Measurements from ENCODE around the gene FNDC4. TPM values are rescaled to one million over a fixed set of nuclear protein-coding genes. Genes with fewer than 3 reads are reported as not detected.

Gene FNDC4, protein sequence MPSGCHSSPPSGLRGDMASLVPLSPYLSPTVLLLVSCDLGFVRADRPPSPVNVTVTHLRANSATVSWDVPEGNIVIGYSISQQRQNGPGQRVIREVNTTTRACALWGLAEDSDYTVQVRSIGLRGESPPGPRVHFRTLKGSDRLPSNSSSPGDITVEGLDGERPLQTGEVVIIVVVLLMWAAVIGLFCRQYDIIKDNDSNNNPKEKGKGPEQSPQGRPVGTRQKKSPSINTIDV
- total RNA-seq, result 21.7 and 24.5 TPM in 2 replicates

GRCh38 chr2:27494944-27495554 is at the start of gene FNDC4:
Gene FNDC4 (minus strand): TSS chr2:27495200. CDS start chr2:27494679, 521 bp downstream.

GRCh38 chr2:27496357-27497287 is 1.6 kb upstream of the FNDC4 start, which contains the start of gene GCKR:
Gene GCKR (plus strand): TSS chr2:27496839. CDS start chr2:27496905, 66 bp downstream.

GRCh38 chr2:27489498-27490397 is 5.3 kb downstream of the FNDC4 start, which contains the start of gene IFT172:
Gene IFT172 (minus strand): TSS chr2:27489743. CDS start chr2:27489653, 90 bp downstream.

DNA sequence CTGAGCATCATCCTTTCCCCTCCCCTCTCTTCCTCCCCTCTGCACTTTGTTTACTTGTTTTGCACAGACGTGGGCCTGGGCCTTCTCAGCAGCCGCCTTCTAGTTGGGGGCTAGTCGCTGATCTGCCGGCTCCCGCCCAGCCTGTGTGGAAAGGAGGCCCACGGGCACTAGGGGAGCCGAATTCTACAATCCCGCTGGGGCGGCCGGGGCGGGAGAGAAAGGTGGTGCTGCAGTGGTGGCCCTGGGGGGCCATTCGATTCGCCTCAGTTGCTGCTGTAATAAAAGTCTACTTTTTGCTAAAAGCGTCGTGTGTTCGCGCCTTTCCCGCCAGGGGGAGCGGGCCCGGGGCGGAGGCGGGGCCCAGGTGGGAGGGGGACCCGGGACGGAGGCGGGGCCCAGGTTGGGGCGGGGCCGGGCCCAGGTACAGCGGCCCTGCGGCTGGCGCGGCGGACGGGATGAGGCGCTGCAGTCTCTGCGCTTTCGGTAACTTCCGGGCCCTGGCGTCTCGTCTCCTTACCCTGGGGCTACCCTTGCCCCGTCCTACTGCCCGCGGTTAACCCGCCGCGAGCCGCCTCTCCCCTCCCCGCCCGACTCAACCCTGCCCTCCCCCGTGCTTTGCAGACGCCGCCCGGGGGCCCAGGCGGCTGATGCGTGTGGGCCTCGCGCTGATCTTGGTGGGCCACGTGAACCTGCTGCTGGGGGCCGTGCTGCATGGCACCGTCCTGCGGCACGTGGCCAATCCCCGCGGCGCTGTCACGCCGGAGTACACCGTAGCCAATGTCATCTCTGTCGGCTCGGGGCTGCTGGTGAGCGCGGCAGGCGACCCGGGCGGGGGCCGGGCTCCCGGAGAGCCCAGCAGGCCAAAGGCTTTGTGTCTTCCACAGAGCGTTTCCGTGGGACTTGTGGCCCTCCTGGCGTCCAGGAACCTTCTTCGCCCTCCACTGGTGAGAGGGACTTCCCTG is 52.8 kb downstream of the FNDC4 start, which contains the start of gene KRTCAP3:
KRTCAP3 (plus strand) TSS at position 424 of the 962 bp plus-strand sequence; CDS start at position 456, 32 bp downstream.

Other genes starting within 250 kb of the FNDC4 start
- under 0.01 and 0.19 TPM in 2 replicates for gene SLC30A3, start 232.2 kb downstream of the FNDC4 start, total RNA-seq
- not detected in 2 replicates for gene DNAJC5G, start 219.8 kb downstream of the FNDC4 start, total RNA-seq
- under 0.01 TPM in 1 of 2 replicates, not detected in the other for gene TRIM54, start 212.8 kb downstream of the FNDC4 start, total RNA-seq
- 0.38 and 1.1 TPM in 2 replicates for gene UCN, start 186.8 kb downstream of the FNDC4 start, total RNA-seq
- 56.2 and 77.5 TPM in 2 replicates for gene MPV17, start 172.1 kb downstream of the FNDC4 start, total RNA-seq
- 14.1 and 19.2 TPM in 2 replicates for gene GTF3C2, start 138.4 kb downstream of the FNDC4 start, total RNA-seq
- gene EIF2B4, start 124.9 kb downstream of the FNDC4 start, total RNA-seq, result 21.7 and 50.4 TPM in 2 replicates
- 137 and 174 TPM in 2 replicates for gene SNX17, start 124.6 kb downstream of the FNDC4 start, total RNA-seq
- 6.8 and 7.1 TPM in 2 replicates for gene ZNF513, start 114.5 kb downstream of the FNDC4 start, total RNA-seq
- gene PPM1G, start 85.6 kb downstream of the FNDC4 start, total RNA-seq, result 59.5 and 167 TPM in 2 replicates
- gene NRBP1, start 66.6 kb downstream of the FNDC4 start, total RNA-seq, result 100 and 134 TPM in 2 replicates
- not detected in 2 replicates for gene KRTCAP3, start 52.8 kb downstream of the FNDC4 start, total RNA-seq
- 23.6 and 26.8 TPM in 2 replicates for gene IFT172, start 5.5 kb downstream of the FNDC4 start, total RNA-seq
- gene GCKR, start 1.6 kb upstream of the FNDC4 start, total RNA-seq, result 1.1 and 1.9 TPM in 2 replicates
- gene ZNF512, start 87.8 kb upstream of the FNDC4 start, total RNA-seq, result 21.1 and 30.4 TPM in 2 replicates
- 1.1 and 1.5 TPM in 2 replicates for gene CCDC121, start 133.8 kb upstream of the FNDC4 start, total RNA-seq
- 30.7 and 60.2 TPM in 2 replicates for gene GPN1, start 133.8 kb upstream of the FNDC4 start, total RNA-seq
- 15.3 and 33.3 TPM in 2 replicates for gene SUPT7L, start 168.4 kb upstream of the FNDC4 start, total RNA-seq
- gene SLC4A1AP, start 168.7 kb upstream of the FNDC4 start, total RNA-seq, result 37.8 and 39.5 TPM in 2 replicates